NCI-H1436 (cell line): ENCODE data around the gene FRMD5.

Experiments
- DNase-seq: peaks from one replicate; lab custom pipeline; 2025; lab: John Stamatoyannopoulos, UW

Gene FRMD5

DNA sequence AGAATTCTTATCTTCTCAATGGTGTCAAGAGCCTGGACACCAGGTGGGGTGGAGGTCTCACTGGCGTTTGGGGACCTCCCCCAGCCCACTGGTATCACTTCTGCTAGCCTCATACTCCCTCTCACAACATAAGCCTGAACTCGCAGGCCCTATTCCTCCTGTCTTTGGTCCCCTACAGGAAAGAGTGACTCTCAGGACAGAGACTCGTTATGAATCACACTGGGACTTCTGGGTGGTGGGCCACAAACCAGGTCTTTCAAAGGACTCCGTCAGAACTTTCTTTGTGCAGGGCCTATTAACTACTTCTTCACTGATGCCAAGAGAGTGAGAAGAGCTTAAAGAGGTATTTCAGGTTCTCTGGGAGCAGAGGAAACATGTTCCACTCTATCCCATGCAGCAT lies 267.9 kb downstream of the FRMD5 start:
- no peak for DNase-seq

DNA sequence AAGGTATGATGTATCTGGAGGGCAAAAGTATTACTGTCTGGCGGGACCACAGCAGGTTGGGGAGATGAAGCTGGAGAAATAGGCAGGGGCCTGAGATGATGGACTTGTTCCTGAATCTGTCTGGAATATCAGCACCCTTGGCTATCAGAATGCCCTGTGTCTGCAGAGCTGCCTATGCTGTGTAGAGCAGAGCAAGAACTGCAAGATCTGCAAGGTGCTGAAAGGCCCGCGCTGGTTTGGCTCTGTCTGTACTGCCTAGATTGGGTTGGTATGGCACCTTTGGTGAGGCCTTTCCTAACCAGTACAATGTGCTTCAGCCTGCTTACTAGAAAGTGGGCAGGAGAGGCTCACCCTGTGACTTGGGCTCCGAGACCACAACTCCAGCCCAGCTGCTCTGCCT lies 271.5 kb downstream of the FRMD5 start:
- DNase-seq = no peak

DNA sequence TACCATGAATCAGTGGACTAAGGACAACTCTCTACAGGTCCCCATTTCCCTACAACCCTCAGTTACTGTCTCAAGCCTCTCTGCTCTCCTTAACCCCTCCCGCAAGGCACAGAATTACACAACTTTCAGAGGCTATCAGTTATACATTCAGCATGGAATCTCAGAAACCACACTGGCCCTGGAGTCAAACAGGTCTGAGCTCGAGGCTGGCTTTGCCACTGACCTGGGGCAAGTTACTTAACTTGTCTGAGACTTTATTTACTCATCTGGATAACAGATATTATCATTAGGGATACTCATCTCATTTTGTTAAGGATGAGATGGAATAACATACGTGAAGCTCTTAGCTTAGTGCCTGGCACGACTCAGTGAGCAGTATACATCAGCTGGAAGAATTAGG lies 273.1 kb downstream of the FRMD5 start:
- DNase-seq = no peak

DNA sequence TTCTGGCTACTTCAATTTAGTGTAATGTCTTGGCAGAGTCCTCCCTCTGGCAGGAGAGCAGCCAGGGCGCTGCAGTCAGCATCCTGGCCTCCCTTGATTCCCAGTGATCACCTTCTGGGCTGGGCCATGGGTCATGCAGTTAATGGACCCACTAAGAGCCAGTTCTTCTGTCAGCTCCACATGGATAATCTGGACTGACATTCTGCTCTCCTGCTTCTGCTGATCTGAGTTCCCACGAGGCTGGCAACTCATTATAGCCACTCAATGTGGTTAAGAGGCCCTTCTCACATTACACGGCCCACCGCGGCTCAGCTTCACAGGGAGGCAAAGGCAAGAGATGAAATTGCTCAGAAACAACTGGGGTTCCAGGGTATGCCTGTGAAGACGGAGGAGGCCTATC lies 274.3 kb downstream of the FRMD5 start:
- peak; percentile 80 for DNase-seq

DNA sequence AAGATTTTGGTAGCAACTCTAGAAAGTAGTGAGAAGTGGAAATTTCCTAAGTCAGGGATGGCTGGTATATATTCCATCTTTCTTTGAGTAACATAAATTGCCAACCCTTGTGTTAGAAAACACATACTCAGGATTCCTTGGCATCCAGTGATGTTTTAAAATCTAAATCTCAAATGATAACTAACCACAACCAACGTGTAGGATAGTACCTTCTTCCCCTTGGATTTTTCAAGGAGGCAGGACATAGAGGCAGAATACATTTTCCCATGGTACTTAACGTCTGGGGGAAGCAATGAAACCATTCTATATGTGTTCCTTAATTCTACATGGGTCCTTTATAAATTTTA lies 274.8 kb downstream of the FRMD5 start:
- DNase-seq = no peak

DNA sequence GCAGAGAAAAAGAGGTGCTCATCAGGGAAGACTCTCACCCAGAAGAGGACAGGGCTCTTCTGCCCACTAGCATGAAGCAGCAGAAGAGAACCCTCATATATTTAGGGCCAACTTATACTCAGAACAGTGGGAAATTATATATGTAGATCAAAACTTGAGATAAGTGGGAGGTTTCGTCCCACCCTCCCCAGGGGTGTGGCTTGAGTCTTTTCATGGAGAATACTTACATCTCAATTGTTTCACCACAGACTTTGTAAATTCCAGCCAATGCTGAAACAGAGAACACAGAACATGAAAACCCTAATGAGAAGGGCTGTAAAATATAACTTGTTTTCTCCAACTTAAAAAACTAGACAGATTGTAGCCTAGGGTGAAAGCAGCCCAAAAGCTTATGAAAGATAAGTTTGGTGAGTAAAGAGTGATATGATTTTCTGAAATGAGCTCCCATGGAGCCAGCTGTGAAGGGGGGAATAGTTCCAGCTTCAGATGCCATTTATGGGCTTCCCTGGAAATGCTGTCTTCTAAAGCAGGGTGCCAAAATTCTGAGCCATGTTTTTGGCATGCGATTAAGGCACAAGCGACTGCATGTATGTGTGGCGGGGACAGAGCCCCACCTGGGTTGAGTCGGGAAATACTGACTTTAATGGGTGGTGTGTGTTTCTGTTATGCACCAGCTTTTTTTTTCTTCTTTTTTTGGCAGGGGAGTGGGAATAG lies 275.4 kb downstream of the FRMD5 start:
- no peak for DNase-seq

DNA sequence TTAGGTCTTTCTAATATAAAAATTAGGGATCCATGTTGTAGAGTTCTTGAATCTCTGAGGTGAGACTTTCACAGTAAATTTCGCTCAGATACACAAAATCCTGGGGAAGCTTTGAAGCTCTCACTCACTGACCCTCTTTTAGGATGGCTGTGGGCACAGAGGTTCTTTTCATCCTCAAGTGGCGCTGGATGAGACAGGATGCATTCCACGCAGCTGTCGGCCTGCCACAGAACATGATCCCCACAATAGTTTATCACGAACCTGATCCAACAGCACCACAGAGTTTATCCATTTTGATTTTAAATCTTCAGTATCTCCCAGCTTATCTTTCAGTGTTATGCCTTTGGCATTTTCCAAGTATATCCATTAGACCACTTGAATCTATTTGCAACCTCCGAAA lies 276.4 kb downstream of the FRMD5 start:
- no peak for DNase-seq

DNA sequence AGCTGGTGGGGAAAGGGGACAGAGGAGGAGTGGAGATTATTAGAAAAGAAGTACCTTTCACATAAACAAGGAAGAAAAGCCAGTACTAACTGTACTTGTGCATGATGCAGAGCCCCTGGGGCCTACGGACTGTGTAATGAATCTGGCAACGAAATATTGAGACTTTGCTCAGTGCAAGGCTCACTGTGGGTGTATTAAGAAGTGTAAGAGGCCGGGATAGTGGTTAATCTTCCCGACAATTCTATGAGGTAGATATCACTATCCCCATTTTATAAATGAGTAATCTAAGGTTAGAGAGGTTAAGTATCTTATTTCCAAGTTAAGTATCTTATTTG lies 278.8 kb downstream of the FRMD5 start:
- DNase-seq = no peak

DNA sequence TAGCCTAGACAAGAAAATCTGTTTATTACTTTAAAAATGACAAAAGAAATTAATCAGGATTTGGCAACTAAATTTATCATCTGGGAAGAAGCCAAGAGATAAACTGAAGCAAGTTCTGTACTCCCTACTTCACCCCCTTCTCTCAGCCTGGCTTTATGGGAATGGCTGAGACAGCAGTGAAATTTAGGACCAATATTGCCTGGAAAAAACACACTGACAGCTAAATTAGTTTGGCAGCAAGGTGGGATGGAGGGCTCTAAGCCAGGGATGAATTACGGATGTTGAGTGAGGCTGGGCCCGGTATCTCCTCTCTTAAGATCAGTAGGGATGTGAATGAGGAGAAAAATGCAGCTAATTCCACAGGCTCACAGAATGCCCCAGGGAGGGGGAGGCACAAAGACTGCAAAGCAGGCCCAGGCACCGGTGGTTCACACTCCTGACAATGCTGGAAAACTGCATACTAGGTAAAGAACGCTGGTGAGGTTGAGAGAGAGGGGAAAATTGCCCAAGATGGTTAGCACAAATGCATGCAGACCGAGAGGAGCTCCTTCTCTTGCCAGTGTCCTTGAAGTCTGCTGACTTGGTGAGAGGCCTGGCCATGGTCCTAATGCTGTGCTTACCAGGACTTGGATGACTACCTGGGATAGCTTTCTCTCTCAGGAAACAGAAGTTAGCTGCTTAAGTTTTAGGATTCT lies 279.3 kb downstream of the FRMD5 start:
- no peak for DNase-seq

DNA sequence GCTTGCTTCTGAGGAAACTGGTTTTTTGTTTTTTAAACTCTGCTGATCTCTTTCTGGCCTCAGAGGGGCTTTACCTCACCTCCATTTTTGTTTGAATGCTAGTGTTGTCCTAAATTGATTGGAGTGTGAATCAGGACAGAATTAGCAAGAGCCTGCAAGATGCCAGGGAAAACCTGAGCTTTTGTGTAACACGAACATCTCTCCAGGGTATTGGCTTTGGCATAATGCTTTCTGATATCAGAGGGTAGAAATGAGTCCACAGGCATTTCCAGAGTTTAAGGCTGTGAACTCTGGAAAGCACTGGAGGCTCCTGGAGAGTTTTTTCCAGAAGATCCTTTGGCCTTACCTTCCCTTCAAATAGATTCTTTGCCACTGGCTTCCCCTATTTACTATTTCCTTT lies 281.1 kb downstream of the FRMD5 start:
- DNase-seq = no peak

DNA sequence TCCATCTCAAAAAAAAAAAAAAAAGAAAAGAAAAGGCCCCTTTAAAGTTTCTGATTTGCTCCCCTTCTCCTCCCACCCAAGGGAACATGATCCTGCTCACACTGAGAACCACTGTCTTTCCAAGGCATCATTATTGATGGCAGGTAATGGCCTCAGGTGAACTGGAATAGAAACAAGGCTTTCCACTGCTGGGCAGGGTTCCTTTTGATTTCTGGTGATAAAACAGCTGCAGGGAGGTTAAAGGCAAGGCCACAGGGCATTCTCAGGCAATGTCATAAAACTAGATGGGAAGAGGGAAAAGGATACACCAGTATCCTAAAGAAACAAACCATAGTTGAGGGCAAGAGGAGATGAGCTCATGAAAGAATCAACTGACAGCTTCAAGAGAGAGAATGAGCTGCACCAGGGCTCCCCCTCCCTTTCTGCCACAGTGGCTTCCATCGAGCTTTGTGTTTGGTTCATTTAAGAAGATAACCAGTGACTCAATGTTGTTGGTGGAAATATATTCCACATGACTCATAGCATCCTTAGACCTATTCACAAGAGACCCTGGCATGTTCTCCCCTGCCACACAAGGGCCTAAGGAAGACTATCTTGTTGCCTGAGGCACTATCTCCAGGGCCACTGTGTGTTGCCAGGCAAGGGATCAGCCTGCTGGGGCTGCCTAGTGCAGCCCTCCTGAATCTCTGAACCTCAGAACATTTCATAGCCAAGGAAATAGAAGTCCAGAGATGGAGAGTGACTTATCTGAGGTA lies 281.9 kb downstream of the FRMD5 start:
- no peak for DNase-seq

DNA sequence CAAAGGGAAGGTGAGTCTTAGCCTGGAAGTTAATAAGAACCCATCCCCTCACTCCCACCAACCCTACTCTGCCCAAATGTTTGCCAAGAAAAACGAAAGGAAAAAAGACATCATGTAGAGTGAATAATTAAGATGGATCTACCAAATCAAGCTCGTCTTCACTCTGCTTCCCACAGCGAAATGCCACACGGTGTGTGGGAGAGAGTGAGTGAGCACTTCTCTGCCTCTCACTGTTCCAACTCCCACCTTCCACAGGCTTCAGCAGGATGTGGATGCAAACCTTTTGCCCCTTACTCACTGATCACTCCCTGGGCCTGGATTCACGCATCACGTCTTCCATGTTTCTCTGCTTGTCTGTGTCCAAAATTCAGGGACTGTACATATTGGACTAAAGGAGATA lies 282.9 kb downstream of the FRMD5 start:
- no peak for DNase-seq

DNA sequence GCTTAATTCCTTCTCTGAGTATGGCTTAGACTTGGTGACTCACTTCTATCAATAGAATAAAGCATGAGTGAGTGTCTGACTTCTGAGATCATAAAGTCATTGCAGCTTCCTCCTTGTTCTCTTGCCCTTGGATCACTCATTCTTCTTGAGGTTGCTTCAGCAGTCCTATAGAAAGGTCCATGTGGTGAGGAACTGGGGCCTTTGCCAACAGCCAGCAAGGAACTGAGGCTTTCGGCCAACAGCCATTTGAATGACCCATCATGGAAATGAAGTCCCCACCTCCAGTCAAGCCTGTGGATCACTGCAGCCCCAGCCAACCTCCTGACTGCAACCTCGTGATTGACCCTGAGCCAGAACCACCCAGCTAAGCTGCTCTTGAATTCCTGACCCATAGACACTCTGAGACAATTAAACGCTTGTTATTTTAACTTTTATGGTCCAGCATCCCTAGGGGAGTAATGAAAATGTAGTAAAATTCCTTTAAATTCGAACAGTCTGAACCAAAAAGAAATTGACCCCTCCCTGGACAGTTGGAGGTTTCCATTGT lies 283.8 kb downstream of the FRMD5 start:
- DNase-seq = no peak

DNA sequence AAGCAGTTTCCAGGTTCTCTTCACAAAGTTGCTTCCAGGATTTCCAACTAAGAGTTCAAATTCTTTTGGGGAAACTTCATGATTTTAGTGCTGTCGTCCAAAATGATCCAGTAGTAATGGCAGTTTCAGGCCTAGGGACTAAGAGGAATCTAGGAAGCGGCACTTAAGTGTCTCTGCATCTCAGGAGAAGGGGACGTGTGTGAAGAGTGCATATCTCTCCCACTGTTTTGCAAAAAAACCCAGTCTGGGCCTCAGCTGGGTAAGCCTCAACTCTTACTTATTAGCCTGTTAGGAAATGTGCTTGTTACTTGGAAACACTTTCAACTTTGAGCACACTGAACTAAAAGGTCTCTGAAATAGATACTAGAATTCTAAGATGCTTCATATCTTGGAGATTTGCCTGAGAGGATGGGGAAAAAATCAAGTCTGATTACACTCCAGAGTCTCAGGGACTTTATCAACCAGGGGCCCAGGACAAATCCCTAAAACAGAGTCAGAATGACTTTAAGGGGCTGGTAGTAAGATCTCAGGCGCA lies 286.5 kb downstream of the FRMD5 start:
- DNase-seq = no peak

DNA sequence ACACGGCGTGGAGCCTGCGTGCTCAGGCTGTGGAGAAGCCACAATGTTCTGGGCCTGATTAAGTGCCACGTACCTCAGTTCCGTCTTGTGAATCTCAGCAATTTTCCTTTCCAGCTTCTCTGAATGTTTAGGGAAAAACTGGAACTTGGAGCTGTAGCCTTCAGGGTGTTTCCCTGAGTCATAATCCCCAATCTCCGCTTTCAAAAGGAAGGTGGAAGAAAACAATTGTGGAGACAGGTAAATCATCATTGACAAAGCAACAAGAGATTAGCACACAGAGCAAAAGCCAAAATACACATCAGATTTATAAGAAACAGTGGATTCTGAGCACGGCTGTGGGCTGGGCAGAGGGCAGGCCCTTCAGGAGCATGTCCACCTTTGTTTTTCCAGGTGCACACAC lies 289.3 kb downstream of the FRMD5 start:
- no peak for DNase-seq

DNA sequence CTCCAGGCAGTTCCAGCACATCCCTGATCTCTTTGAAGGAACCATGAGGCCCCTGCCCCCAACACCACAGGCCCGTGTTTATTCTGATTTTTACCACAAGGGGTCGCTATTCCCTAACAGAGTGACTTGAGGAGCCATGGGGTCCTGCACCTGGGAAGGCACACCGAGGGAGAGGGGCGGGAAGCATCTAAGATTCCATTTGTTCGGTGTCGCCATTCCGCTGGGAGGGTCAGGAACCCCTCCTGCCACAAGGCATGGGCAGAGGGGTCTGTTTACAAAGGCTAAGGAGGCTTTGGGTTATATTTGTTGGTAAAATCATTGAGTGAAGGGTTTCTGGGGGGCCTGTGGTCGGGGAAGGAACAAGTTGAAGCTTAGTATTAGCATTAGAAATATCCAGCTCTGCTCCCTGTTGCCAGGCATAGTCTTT lies 291.2 kb downstream of the FRMD5 start:
- peak; percentile 53 for DNase-seq

DNA sequence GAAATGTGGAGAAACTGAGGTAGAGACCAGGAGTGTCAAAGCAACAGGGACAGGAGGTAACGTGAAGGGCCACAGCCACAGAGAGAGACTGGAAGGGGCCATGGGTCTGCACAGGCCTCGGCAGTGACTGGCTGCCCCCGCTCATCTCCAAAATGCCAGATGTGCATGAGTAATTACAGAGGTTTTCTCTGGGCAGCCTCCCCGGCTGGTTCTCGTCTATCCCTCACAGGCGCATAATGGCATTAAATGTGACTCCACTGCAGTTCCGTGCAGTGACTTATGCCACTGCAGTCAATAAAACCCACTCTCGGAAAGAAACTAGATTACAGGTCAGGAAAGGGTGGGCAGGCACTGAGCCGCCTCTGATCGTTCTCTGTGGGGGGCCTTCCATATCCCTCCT lies 293.6 kb downstream of the FRMD5 start:
- no peak for DNase-seq

DNA sequence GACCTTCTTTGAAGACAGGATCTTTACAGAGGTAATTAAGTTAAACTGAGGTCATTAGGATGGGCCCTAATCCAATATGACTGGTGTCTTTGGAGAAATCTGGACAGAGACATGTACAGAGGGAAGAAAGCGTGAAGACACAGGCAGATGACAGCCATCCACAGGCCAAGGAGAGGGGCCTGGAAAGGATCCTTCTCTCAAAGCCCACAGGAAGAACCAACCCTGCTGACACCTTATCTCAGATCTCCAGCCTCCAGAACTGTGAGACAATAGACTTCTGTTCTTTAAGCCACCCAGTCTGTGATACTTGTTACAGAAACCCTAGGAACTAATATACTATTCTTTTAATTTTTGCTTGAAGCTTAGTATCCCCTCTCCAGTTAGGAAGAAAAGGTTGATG lies 294.1 kb downstream of the FRMD5 start:
- no peak for DNase-seq

DNA sequence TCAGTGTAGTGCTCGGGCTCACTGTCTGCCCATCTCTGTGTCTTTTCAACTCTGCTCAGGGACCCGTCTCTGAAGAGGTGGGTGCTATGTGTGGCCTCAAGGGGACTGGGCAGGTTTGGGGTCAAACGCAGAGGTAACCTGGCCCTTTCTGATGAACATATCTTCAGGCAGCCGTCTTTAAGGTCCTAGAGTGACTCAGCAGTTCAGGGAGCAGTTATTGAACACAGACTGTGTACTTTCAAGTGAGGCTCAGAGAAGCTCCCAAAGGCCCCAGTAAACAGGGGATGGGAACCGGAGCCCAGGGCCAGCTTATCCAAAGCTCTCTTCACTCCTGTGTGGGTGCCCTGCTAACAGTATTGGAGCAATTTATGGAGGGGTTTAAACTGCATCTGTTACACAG lies 295.1 kb downstream of the FRMD5 start:
- DNase-seq = no peak

DNA sequence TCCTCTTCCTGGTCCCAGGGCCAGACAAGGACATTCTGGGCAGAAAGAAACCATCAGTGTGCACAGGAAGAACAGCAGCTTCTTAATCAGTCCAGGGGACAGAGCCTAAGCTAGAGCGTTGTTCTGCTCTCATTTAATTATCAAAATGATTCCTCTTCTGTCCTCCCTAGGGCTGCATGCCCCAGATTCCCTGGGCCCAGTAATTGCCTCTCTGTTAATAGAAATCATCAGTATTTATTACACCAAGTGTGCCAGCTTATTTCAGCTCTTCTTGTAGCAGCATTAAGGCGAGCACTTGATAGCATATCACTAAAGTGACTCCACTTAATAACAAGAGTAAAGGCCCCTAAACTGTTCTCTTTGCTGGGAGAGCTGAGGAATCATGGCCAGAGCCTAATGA lies 296.2 kb downstream of the FRMD5 start:
- no peak for DNase-seq

DNA sequence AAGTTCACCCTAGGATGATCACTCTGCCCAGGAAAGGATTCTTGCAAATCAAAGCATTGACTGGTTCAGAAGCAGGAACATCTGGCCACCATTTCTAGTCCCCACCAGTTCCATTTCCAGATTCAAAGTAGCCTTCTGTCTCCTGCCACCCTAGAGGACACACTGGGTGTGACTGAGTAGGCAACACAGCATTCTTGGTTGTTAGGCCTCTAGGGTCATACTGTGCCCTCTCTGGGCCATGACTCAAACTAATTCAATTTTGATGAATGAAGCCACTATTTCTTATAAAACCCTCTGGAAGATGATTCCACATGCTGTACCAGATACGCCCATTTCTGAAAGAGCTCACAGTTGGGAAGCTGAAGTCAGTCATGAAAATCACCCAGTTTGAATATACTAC lies 298.5 kb downstream of the FRMD5 start:
- DNase-seq = no peak

DNA sequence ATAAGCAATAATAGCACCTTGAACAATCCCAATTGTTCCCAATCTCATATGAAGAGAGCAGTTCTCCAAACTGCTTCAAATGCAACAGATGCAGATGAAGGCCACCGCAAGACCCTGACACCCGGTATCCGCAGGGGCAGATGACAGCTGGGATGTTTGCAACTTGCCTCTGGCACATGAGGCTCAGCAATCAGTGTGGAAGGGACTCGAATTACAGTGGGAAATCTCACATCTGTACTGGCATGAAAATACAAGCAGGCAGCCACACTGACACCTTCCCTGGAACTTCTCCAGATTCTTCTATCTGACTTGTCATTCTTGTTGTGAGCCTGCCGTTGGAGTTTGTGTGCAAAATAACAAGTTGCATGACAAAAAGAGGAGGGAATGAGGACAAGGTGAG lies 299.5 kb downstream of the FRMD5 start:
- DNase-seq = no peak

DNA sequence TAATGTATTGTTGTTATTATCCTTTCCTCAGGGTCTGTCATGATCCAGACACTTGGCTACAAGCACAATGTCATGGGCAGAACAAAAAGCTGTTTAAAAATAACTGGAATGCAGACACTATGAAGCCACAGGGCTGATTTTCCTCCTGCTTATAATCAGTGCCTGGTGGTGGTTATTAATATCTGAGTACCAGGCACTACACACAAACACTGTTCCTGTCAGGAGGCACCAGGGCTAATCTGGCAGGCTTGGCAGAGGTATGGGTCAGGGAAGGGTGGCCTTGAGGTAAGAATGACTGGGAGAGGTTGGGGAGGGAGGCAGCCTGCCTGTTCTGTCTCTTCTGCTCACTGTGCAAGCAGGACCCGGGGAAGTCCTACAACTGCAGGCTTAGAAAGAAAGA lies 301.1 kb downstream of the FRMD5 start:
- no peak for DNase-seq
